Uterus (tissue), 4 donors: ENCODE data around the gene FCGBP. TPM values are rescaled to one million over a fixed set of nuclear protein-coding genes. Genes with fewer than 3 reads are reported as not detected.

ENCODE experiments used
- DNase-seq, 2 donors: peaks; one replicate each; pipeline ENCODE4 v3.0.0-alpha.2; 2019 to 2020
- H3K27ac ChIP-seq, 2 donors: fragments of 200-600 bp; sonication (generic); 1 replicate in 1 of 2; 2 replicates in 1 of 2; pipeline ENCODE4 v1.5.1; 2016 to 2018
- H3K27me3 ChIP-seq, 2 donors: fragments of 200-600 bp; sonication (generic); one replicate each; pipeline ENCODE4 v1.5.1; 2018 to 2019; ENCODE audit warnings: control low read depth in 1 of 2
- H3K36me3 ChIP-seq, 2 donors: fragments of 200-600 bp; sonication (generic); one replicate each; pipeline ENCODE4 v1.5.1; 2019; ENCODE audit warnings: control low read depth in 1 of 2
- H3K4me1 ChIP-seq, 2 donors: fragments of 200-600 bp; sonication (generic); one replicate each; pipeline ENCODE4 v1.5.1; 2018 to 2019; ENCODE audit warnings: control low read depth in 1 of 2
- H3K4me3 ChIP-seq, 2 donors: fragments of 200-600 bp; sonication (generic); 1 replicate in 1 of 2; 2 replicates in 1 of 2; pipeline ENCODE4 v1.5.1; 2018 to 2019; ENCODE audit warnings: mild to moderate bottlenecking in 1 of 2
- H3K9me3 ChIP-seq, 2 donors: fragments of 200-600 bp; sonication (generic); one replicate each; pipeline ENCODE4 v1.5.1; 2019; ENCODE audit warnings: control low read depth in 1 of 2
- POLR2A ChIP-seq, 2 donors: fragments of 450-650 bp; IDR thresholded peaks; one replicate each; pipeline ENCODE4 v1.6.1; 2016; ENCODE audit warnings: antibody characterized with exemption in 2 of 2, mild to moderate bottlenecking in 1 of 2, moderate library complexity in 1 of 2
- intact Hi-C: fragments of 100-400 bp; cut with DNase I; formaldehyde crosslinking; loops from one replicate; pipeline ENCODE4 v1.15.1; 2023; ENCODE audit warnings: low total_unique reads
- total RNA-seq, 4 donors: library from RNA; depleted of rRNA in 3 of 4; stranded (reverse); fragments of >200 nt in 3 of 4; gene quantifications; one replicate each; pipeline versions ENCODE4 v1.1.0 to v1.2.4, GENCODE V29; 2014 to 2023
- TF ChIP-seq, protein P1 (sequence below), 4 experiments: fragments of 200-600 bp in 2 of 4; fragments of 450-650 bp in 2 of 4; sonication (generic) in 2 of 4; IDR thresholded peaks; one replicate each; pipeline ENCODE4 v1.5.1; 2016 to 2019; ENCODE audit warnings: antibody characterized with exemption in 4 of 4, mild to moderate bottlenecking in 2 of 4, moderate library complexity in 1 of 4
- donor health status: DM: yes; HTN: yes; CAD: no.

Gene FCGBP
- total RNA-seq, 4 donors from 2014 or later = 3.8 to 34.7 (median 11.4) TPM

GRCh38 chr19:39918183-39918651 lies 16.2 kb downstream of the FCGBP start:
- no peaks in the 10 kb centered on the region for H3K27me3 ChIP-seq
- no peak overlapping the region for H3K27ac ChIP-seq
- H3K9me3 ChIP-seq = no peaks in the 10 kb centered on the region
- DNase-seq = no peak
- H3K4me3 ChIP-seq = no peak overlapping the region
- H3K36me3 ChIP-seq = no peaks in the 10 kb centered on the region
- no peaks in the 10 kb centered on the region for H3K4me1 ChIP-seq
- TF ChIP-seq POLR2A (IDR thresholded peaks at IDR 0.05) = no peak
- intact Hi-C loops = no loop called here

DNA sequence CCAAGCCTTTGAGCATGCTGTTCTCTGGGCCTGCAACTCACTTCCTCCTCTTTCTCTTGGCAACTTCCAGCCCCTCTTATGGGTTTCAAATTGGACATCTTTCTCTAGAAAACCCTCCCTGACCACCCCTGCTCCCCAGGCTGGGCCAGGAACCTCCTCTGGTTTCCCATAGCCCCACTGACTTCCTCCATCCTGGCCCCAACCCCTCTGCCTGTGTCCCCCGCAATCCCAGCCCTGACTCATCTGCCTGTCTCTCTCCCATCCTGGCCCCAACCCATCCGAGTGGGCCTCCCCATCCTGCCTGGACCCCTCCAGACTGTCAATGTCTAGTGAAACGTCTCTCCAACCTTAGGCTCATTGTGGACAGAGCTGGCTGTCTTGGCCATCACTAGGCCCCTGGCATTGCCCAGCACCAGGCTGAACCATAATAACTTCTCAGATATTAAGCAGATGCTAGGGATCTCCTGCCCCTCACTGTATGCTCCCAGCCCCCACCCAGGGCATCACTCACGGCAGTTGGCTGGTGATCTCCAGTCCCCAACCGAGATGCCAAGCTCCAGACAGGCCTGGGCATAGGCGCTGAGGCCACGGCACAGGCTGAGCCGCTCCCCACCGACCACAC lies 16.8 kb downstream of the FCGBP start:
- Histone ChIP-seq H3K27me3 (no peaks in the 10 kb centered on the region), H3K9me3 (no peaks in the 10 kb centered on the region), H3K27ac (no peak overlapping the region), H3K4me1 (no peaks in the 10 kb centered on the region), H3K4me3 (no peak overlapping the region), H3K36me3 (no peaks in the 10 kb centered on the region)
- TF ChIP-seq, protein P1, sequence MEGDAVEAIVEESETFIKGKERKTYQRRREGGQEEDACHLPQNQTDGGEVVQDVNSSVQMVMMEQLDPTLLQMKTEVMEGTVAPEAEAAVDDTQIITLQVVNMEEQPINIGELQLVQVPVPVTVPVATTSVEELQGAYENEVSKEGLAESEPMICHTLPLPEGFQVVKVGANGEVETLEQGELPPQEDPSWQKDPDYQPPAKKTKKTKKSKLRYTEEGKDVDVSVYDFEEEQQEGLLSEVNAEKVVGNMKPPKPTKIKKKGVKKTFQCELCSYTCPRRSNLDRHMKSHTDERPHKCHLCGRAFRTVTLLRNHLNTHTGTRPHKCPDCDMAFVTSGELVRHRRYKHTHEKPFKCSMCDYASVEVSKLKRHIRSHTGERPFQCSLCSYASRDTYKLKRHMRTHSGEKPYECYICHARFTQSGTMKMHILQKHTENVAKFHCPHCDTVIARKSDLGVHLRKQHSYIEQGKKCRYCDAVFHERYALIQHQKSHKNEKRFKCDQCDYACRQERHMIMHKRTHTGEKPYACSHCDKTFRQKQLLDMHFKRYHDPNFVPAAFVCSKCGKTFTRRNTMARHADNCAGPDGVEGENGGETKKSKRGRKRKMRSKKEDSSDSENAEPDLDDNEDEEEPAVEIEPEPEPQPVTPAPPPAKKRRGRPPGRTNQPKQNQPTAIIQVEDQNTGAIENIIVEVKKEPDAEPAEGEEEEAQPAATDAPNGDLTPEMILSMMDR (IDR thresholded peaks at IDR 0.05) = no peak
- TF ChIP-seq POLR2A (IDR thresholded peaks at IDR 0.05) = no peak
- intact Hi-C loops = no loop called here
- DNase-seq = no peak

DNA sequence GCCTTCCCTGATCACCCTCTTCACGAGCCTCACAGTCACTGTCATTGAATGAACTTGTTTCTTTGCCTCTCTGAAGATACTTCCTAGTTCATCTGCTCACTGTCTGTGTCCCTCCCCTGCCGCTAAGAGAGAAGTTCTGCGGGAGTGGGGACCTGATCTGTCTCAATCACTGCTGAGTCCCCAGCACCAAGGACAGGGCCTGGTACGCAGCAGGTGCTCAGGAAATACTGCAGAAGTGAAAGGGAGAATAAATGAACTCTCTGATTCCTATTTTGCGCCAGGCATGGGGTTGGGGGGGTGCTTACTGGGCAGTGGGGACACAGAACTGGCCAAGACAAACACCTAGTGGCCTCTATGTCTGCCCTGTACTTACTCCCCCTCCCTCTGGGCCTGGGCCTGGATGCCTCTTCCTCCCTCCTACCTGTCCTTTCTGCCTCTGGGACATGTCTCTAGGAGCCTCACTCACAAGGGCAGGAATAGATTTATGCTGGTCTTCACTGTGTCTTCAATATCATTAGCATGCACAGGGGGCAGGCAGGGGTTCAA lies 17.5 kb downstream of the FCGBP start:
- DNase-seq = no peak
- no peak for TF ChIP-seq POLR2A (IDR thresholded peaks at IDR 0.05)
- Histone ChIP-seq H3K9me3 (no peaks in the 10 kb centered on the region), H3K27ac (no peak overlapping the region), H3K27me3 (no peaks in the 10 kb centered on the region), H3K4me1 (no peaks in the 10 kb centered on the region), H3K4me3 (no peak overlapping the region), H3K36me3 (no peaks in the 10 kb centered on the region)
- intact Hi-C loops = no loop called here

DNA sequence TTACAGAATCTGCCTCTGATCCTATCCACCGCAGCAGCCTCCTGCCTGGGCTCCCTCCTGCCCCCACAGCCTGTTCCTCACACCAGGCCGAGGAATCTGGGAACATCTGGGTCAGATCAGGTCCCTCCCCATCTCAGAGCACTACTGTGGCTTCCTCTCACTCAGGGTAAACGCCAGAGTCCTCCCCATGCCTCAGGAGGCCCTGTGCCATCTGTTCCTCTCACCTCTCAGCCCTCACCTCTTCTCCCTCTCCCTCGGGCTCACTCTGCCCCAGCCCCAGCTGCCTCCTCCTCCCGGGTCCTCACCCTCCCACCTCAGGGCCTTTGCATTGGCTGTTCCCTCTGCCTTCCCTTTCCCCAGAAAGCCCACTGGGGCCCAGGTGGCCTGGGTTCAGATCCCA lies 18.2 kb downstream of the FCGBP start:
- H3K4me3 ChIP-seq = no peak overlapping the region
- H3K27ac ChIP-seq = no peak overlapping the region
- no peaks in the 10 kb centered on the region for H3K4me1 ChIP-seq
- no peak for DNase-seq
- intact Hi-C loops = no loop called here
- H3K36me3 ChIP-seq = no peaks in the 10 kb centered on the region
- no peaks in the 10 kb centered on the region for H3K27me3 ChIP-seq
- TF ChIP-seq, protein P1 (IDR thresholded peaks at IDR 0.05) = no peak
- H3K9me3 ChIP-seq = no peaks in the 10 kb centered on the region

- Histone ChIP-seq H3K9me3 (no peaks in the 10 kb centered on the region), H3K27ac (no peak overlapping the region), H3K36me3 (no peaks in the 10 kb centered on the region), H3K4me3 (no peak overlapping the region), H3K27me3 (no peaks in the 10 kb centered on the region), H3K4me1 (no peaks in the 10 kb centered on the region)
- intact Hi-C loops = no loop called here
- TF ChIP-seq POLR2A (IDR thresholded peaks at IDR 0.05) = no peak
- TF ChIP-seq, protein P1 (IDR thresholded peaks at IDR 0.05) = no peak
- no peak for DNase-seq
These were observed 18.6 kb downstream of the FCGBP start for GRCh38 chr19:39915848-39916215.

DNA sequence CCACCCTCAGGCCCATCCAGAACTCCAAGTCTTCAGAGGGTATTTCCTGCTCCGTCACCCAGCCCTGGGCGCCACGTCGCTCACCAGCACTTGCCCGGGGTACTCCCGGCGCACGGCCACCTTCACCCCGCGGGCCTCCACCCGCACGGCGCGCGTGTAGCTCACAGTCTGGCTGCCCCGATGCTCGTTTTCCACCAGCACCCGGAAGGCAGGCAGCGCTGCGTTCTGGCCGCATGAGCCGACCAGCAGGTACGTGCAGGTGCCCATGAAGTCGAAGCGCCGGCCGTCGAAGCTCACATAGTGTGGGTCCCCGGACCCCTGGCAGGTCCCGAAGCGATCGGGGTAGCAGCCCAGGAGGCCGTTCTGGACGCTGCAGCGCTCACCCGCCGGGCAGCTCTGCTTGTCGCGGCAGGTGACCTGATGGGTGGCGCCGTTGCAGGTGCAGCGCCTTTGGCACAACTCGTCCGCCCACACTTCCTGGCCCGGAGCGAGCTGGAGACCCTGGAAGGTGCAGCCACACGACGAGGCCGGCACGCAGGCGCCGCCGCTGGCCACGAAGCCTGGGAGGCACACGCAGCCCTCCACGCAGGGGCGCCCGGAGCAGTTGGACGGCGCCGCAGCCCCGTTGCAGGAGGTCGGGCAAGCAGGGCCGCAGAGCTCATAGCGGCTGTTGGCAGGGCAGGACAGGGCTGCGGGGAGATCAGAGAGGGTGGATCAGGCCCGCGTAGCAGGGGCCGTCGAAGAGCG lies 19.2 kb downstream of the FCGBP start:
- no peak for TF ChIP-seq POLR2A (IDR thresholded peaks at IDR 0.05)
- TF ChIP-seq, protein P1 (IDR thresholded peaks at IDR 0.05) = no peak
- H3K27ac ChIP-seq = no peak overlapping the region
- no peak for DNase-seq
- intact Hi-C loops = no loop called here
- no peak overlapping the region for H3K4me3 ChIP-seq
- H3K9me3 ChIP-seq = no peaks in the 10 kb centered on the region
- H3K27me3 ChIP-seq = no peaks in the 10 kb centered on the region
- H3K4me1 ChIP-seq = no peaks in the 10 kb centered on the region
- no peaks in the 10 kb centered on the region for H3K36me3 ChIP-seq
